Measurements from ENCODE around the gene MAP3K13. TPM values are rescaled to one million over a fixed set of nuclear protein-coding genes. Genes with fewer than 3 reads are reported as not detected.
"Not testable (repeated sequence)": the region's sequence is repeated elsewhere in the genome, so short reads cannot be mapped to it uniquely, and the experiment has no call there.

The MAP3K13 gene
- total RNA-seq, 4 donors from 2014 or later: 17.2 to 42.6 (median 31.9) TPM

GRCh38 chr3:185448107-185448506, 85.2 kb downstream of the MAP3K13 start:
- DNase-seq: no peak
- H3K27me3 ChIP-seq: no peaks in the 10 kb centered on the region
- H3K4me3 ChIP-seq: no peak overlapping the region
- intact Hi-C loops (cut with DNase I; ENCODE audit: low total_unique reads) (no loop called here), in situ Hi-C loops (cut with MboI; ENCODE audit: low pct_ligation_motif_present in 1 of 4, low pct_unique_long_range_greater_than_20kb in 1 of 4, low sequenced_read_pairs in 3 of 4) (no loop called here)
- H3K27ac ChIP-seq: no peak overlapping the region
- H3K36me3 ChIP-seq: peaks cover 0 to 5% (median 0%) of the 10 kb centered on the region in 4 donors
- TF ChIP-seq POLR2A (IDR thresholded peaks at IDR 0.05) (no peak), POLR2AphosphoS5 (IDR thresholded peaks at IDR 0.05) (no peak), EP300 (IDR thresholded peaks at IDR 0.05; ENCODE audit: low read depth) (no peak), CTCF (IDR thresholded peaks at IDR 0.05) (no peak)
- H3K9me3 ChIP-seq: no peaks in the 10 kb centered on the region
- H3K4me1 ChIP-seq: no peaks in the 10 kb centered on the region

GRCh38 chr3:185451432-185451831, 88.5 kb downstream of the MAP3K13 start:
- in situ Hi-C loops (cut with MboI; ENCODE audit: low pct_ligation_motif_present in 1 of 4, low pct_unique_long_range_greater_than_20kb in 1 of 4, low sequenced_read_pairs in 3 of 4); H3K27ac ChIP-seq; H3K36me3 ChIP-seq; DNase-seq; H3K27me3 ChIP-seq; H3K4me1 ChIP-seq; H3K4me3 ChIP-seq; H3K9me3 ChIP-seq; intact Hi-C loops (cut with DNase I; ENCODE audit: low total_unique reads): not testable (repeated sequence)
- WGBS, 2 donors (ENCODE audit: low coverage in 1 of 2): 92 to 100% methylated on average over 6 to 8 of the region's 8 CpGs

- Histone ChIP-seq H3K27me3 (no peaks in the 10 kb centered on the region), H3K4me1 (no peaks in the 10 kb centered on the region), H3K4me3 (no peak overlapping the region), H3K36me3 (no peaks in the 10 kb centered on the region), H3K9me3 (no peaks in the 10 kb centered on the region), H3K27ac (no peak overlapping the region)
- in situ Hi-C loops (cut with MboI; ENCODE audit: low pct_ligation_motif_present in 1 of 4, low pct_unique_long_range_greater_than_20kb in 1 of 4, low sequenced_read_pairs in 3 of 4) (no loop called here), intact Hi-C loops (cut with DNase I; ENCODE audit: low total_unique reads) (no loop called here)
- TF ChIP-seq POLR2AphosphoS5 (IDR thresholded peaks at IDR 0.05) (no peak), POLR2A (IDR thresholded peaks at IDR 0.05) (no peak), EP300 (IDR thresholded peaks at IDR 0.05; ENCODE audit: low read depth) (no peak), CTCF (IDR thresholded peaks at IDR 0.05) (no peak)
- 60 to 73% methylated on average over 2 of the region's 2 CpGs for WGBS, 2 donors (ENCODE audit: low coverage in 1 of 2)
- DNase-seq: no peak
These were observed 94.4 kb downstream of the MAP3K13 start for GRCh38 chr3:185457376-185457775.

- no peaks in the 10 kb centered on the region for H3K27me3 ChIP-seq
- WGBS, 2 donors (ENCODE audit: low coverage in 1 of 2): 82 to 86% methylated on average over 2 to 5 of the region's 5 CpGs
- no peaks in the 10 kb centered on the region for H3K4me1 ChIP-seq
- DNase-seq: no peak
- no peak overlapping the region for H3K4me3 ChIP-seq
- H3K9me3 ChIP-seq: no peaks in the 10 kb centered on the region
- H3K27ac ChIP-seq: no peak overlapping the region
- intact Hi-C loops (cut with DNase I; ENCODE audit: low total_unique reads): no loop called here
- TF ChIP-seq POLR2A (IDR thresholded peaks at IDR 0.05) (no peak), CTCF (IDR thresholded peaks at IDR 0.05) (no peak), POLR2AphosphoS5 (IDR thresholded peaks at IDR 0.05) (no peak), EP300 (IDR thresholded peaks at IDR 0.05; ENCODE audit: low read depth) (no peak)
- peaks cover 0 to 6% (median 2%) of the 10 kb centered on the region in 4 donors for H3K36me3 ChIP-seq
- in situ Hi-C loops (cut with MboI; ENCODE audit: low pct_ligation_motif_present in 1 of 4, low pct_unique_long_range_greater_than_20kb in 1 of 4, low sequenced_read_pairs in 3 of 4): no loop called here
These were observed 97.4 kb downstream of the MAP3K13 start for GRCh38 chr3:185460309-185460708.

- Histone ChIP-seq H3K4me3 (no peak overlapping the region), H3K36me3 (peaks cover 0 to 6% (median 2%) of the 10 kb centered on the region in 4 donors), H3K27ac (no peak overlapping the region), H3K4me1 (no peaks in the 10 kb centered on the region), H3K27me3 (no peaks in the 10 kb centered on the region), H3K9me3 (no peaks in the 10 kb centered on the region)
- in situ Hi-C loops (cut with MboI; ENCODE audit: low pct_ligation_motif_present in 1 of 4, low pct_unique_long_range_greater_than_20kb in 1 of 4, low sequenced_read_pairs in 3 of 4) (no loop called here), intact Hi-C loops (cut with DNase I; ENCODE audit: low total_unique reads) (no loop called here)
- no peak for DNase-seq
- WGBS, 2 donors (ENCODE audit: low coverage in 1 of 2): 61 to 70% methylated on average over 4 to 6 of the region's 6 CpGs
- TF ChIP-seq CTCF (IDR thresholded peaks at IDR 0.05) (peak in 4 of 5 experiments; percentile 18 to 44 (median 29)), EP300 (IDR thresholded peaks at IDR 0.05; ENCODE audit: low read depth) (no peak)
These were observed 97.9 kb downstream of the MAP3K13 start for GRCh38 chr3:185460719-185461350.
